NK-92 (cell line): ENCODE data around the gene DENND4A.
"Not testable (repeated sequence)": the region's sequence is repeated elsewhere in the genome, so short reads cannot be mapped to it uniquely, and the experiment has no call there.

Experiments
- DNase-seq: peaks from one replicate; lab custom pipeline; 2025; ENCODE audit not compliant: unreplicated experiment; lab: John Stamatoyannopoulos, UW

The DENND4A gene

GRCh38 chr15:65819563-65819960, 27.5 kb upstream of the DENND4A start:
- no peak for DNase-seq

- DNase-seq = no peak
These were observed 27.0 kb upstream of the DENND4A start for GRCh38 chr15:65818927-65819562.

GRCh38 chr15:65816441-65816840, 24.3 kb upstream of the DENND4A start:
- DNase-seq = no peak

- not testable (repeated sequence) for DNase-seq
These were observed 23.9 kb upstream of the DENND4A start for GRCh38 chr15:65816008-65816407.

DNA sequence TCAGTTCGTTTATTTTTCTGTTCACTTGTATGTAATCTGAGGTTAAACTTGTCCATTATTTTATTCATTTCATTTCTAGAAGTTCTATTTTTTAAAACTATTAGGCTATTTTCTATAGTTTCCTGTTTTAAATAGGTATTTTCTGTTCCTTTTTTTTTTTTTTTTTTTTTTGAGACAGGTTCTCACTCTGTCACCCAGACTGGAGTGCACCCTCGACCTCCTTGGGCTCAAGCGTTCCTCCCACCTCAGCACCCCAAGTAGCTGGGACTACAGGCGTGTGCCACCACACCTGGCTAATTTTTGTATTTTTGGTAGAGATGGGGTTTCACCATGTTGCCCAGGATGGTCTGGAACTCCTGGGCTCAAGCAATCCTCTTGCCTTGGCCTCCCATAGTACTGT, 22.2 kb upstream of the DENND4A start:
- not testable (repeated sequence) for DNase-seq

GRCh38 chr15:65812916-65813315, 20.8 kb upstream of the DENND4A start:
- no peak for DNase-seq

GRCh38 chr15:65812467-65812866, 20.4 kb upstream of the DENND4A start:
- no peak for DNase-seq

GRCh38 chr15:65811835-65812234, 19.7 kb upstream of the DENND4A start:
- DNase-seq = no peak

DNA sequence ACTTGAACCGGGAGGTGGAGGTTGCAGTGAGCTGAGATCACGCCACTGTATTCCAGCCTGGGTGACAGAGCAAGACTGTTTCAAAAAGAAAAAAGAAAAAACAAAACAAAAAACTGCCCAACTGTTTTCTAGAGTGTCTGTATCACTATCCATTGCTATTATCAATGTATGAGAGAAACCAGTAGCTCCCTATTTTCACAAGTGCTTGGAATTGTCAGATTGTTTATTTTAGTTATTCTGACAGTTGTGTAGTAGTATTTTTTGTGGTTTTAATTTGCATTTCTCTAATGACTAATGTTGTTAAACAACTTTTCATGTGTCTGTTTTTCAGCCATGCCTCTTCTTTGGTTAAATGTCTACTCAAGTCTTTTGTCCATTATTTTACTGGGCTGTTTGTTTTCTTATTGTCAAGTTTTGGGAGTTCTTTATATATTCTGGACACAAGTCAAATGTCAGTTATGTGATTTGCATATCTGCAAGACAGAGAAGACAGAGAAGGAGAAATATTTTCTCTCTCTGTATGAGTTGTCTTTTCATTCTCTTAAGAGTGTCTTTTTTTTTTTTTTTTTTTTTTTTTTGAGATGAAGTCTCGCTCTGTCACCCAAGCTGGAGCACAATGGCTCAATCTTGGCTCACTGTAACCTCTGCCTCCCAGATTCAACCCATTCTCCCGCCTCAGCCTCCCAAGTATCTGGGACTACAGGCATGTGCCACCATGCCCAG, 19.1 kb upstream of the DENND4A start:
- DNase-seq = not testable (repeated sequence)

- DNase-seq = no peak
These were observed 14.3 kb upstream of the DENND4A start for GRCh38 chr15:65806397-65806796.

DNA sequence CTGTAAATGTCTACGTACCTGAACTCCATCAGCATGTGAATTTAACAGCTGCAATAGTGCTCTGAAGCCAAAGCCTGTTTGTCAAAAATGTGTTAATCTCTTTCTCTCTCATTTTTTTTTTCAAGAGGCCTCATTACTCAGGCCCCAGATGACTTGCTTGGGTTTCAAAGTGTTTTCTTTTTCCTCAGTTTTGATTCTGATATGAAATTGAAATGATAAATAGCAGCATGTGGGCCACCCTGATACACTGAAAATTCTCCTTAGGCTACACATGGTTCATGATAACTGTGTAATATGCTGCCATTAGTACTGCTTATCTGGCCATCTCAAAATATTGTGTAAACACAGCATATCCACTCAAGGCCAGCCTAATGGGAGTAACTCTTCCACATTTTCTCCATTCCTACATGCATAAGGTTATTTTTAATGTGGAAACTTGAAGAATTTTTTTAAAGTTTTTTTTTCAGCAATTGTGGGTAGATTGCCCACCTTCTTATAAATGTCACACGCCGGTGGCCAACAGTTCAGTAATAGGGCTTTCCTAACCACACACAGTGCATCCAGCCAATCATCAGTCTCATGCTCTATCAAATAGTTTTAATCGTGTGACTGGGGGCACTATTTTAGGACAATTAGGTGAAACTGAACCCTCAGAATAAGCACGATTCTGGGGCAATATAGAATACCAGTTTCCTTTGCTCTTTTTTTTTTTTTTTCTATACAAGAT, 13.1 kb upstream of the DENND4A start:
- no peak for DNase-seq

DNA sequence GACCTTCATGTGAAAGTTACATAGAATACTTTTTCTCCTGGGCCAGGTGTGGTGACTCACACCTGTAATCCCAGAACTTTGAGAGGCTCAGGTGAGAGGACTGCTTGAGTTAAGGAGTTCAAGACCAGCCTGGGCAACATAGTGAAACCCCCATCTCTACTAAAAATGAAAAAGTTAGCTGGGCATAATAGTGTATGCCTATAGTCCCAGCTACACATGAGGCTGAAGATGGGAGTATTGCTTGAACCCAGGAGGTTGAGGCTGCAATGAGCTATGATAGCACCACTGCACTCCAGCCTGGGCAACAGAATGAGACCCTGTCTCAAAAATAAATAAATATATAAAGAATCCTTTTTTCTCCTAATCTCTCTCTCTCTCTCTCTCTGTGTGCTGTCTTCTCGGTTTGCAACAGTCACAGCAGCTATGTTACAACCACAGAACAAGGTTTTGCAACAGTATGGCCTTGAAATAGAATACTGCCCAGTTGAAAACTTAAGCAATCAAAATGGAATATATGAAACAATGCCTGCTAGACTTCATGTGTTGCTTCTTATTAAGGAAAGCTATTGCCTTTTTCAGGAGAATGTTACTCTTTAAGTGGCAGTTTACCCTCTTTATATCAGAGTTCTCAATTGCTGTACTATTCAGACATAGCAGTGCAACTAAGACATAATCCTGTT, 12.3 kb upstream of the DENND4A start:
- DNase-seq = no peak

- no peak for DNase-seq
These were observed 9.2 kb upstream of the DENND4A start for GRCh38 chr15:65801229-65801805.

GRCh38 chr15:65796610-65797078, 4.6 kb upstream of the DENND4A start:
- no peak for DNase-seq

GRCh38 chr15:65795663-65796216, 3.6 kb upstream of the DENND4A start:
- DNase-seq = no peak

DNA sequence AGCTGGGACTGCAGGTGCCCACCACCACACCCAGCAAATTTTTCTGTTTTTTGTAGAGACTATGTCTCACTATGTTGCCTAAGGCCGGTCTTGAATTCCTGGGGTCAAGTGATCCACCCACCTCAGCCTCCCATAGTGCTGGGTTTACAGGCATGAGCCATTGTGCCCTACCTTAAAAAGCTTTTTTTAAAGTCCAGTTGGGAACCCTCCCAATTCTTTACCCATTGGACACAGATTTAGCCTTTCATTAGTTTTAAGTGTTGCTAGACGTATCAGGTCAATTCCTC, 1.7 kb upstream of the DENND4A start:
- DNase-seq = no peak

- no peak for DNase-seq
These were observed 1.1 kb upstream of the DENND4A start for GRCh38 chr15:65792988-65793817.

GRCh38 chr15:65791335-65792137, 557 bp downstream of the DENND4A start:
- no peak for DNase-seq

DNA sequence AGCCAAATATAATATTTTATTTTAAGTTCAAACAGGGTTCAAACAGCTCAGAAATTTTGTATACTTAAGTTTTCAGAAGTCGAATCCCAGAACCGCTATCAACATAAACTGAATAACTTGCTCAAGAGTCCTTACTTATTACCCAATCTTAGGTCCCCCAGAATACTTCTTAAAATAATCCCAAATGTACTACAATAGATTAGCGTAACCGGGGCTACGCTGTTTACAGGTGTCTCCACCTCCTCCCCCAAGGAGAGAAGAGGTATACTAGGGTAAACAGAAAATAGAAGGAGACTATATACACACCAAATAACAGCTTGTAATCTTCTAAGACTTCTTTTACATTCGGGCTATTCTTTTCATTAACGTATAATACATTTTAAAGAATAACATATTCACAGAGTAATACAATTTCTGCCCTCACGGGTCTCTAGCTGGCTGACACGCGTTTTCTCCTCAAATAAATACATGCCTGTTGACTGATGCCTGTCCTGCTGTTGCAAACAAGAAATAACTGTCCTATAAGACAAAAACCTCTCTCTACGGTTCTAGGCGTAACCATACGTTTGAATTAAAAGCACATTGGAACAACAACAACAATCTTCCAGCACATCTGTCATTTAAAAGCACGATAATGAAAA, 1.3 kb downstream of the DENND4A start:
- no peak for DNase-seq
